Measurements from ENCODE around the gene AUP1.

GRCh38 chr2:74501335-74502071 lies 28.0 kb downstream of the AUP1 start:
- TF ChIP-seq POLR2A (IDR thresholded peaks at IDR 0.05; ENCODE audit: low read depth, low read length), result no peak
- no peak for TF ChIP-seq EZH2 (IDR thresholded peaks at IDR 0.05; ENCODE audit: borderline replicate concordance, low read depth, low read length, severe bottlenecking)
- TF ChIP-seq CTCF (IDR thresholded peaks at IDR 0.05; ENCODE audit: extremely low read depth in 1 of 2, insufficient read depth in 1 of 2, low read depth in 1 of 2, low read length in 2 of 2), result no peak

All from endothelial cell of umbilical vein (primary cell).